ENCODE measurements around the gene THOC6.
"Not testable (repeated sequence)": the region's sequence is repeated elsewhere in the genome, so short reads cannot be mapped to it uniquely, and the experiment has no call there.

THOC6 gene

GRCh38 chr16:3057181-3058138, 33.6 kb downstream of the THOC6 start:
- DNase-seq: no peak

GRCh38 chr16:3058139-3059030, 34.5 kb downstream of the THOC6 start:
- no peak for DNase-seq

- no peak for DNase-seq
Measured at GRCh38 chr16:3059041-3059722, 35.3 kb downstream of the THOC6 start.

- no peak for DNase-seq
Measured at GRCh38 chr16:3059723-3060242, 35.9 kb downstream of the THOC6 start.

- DNase-seq: no peak
Measured at GRCh38 chr16:3060339-3061127, 36.7 kb downstream of the THOC6 start.

GRCh38 chr16:3062553-3062952, 38.7 kb downstream of the THOC6 start:
- no peak for DNase-seq

- no peak for DNase-seq
Measured at GRCh38 chr16:3063625-3064386, 40.0 kb downstream of the THOC6 start.

GRCh38 chr16:3065069-3065741, 41.4 kb downstream of the THOC6 start, which contains the start of gene IL32:
Gene IL32 (plus strand): TSS chr16:3065640. CDS start chr16:3065812, 172 bp downstream.
- no peak for DNase-seq

GRCh38 chr16:3065742-3066439, 42.1 kb downstream of the THOC6 start:
- DNase-seq: no peak

GRCh38 chr16:3066440-3066748, 42.6 kb downstream of the THOC6 start:
- no peak for DNase-seq

- DNase-seq: no peak
Measured at GRCh38 chr16:3068487-3068886, 44.7 kb downstream of the THOC6 start.

- DNase-seq: not testable (repeated sequence)
Measured at GRCh38 chr16:3069146-3069545, 45.3 kb downstream of the THOC6 start.

- DNase-seq: no peak
Measured at GRCh38 chr16:3070608-3071111, 46.8 kb downstream of the THOC6 start.

- no peak for DNase-seq
Measured at GRCh38 chr16:3071655-3072054, 47.8 kb downstream of the THOC6 start.

GRCh38 chr16:3072148-3072547, 48.3 kb downstream of the THOC6 start:
- not testable (repeated sequence) for DNase-seq

- DNase-seq: not testable (repeated sequence)
Measured at GRCh38 chr16:3072576-3073263, 48.9 kb downstream of the THOC6 start.

- DNase-seq: no peak
Measured at GRCh38 chr16:3073448-3073847, 49.6 kb downstream of the THOC6 start.

- no peak for DNase-seq
Measured at GRCh38 chr16:3074860-3075522, 51.2 kb downstream of the THOC6 start.

GRCh38 chr16:3075523-3075915, 51.7 kb downstream of the THOC6 start:
- no peak for DNase-seq

Data from NCI-H1694 (cell line).